ENCODE data around the gene TRIM40. TPM values are rescaled to one million over a fixed set of nuclear protein-coding genes. Genes with fewer than 3 reads are reported as not detected.
"Not testable (repeated sequence)": the region's sequence is repeated elsewhere in the genome, so short reads cannot be mapped to it uniquely, and the experiment has no call there.

TRIM40 gene
- total RNA-seq, 1 experiment from 2014 or later = not detected

- in situ Hi-C loops (cut with HindIII; ENCODE audit: low sequenced_read_pairs) = no loop called here
- no peak for DNase-seq (ENCODE audit: low spot score)
Observed at GRCh38 chr6:30112402-30112994, 23.4 kb upstream of the TRIM40 start.

DNA sequence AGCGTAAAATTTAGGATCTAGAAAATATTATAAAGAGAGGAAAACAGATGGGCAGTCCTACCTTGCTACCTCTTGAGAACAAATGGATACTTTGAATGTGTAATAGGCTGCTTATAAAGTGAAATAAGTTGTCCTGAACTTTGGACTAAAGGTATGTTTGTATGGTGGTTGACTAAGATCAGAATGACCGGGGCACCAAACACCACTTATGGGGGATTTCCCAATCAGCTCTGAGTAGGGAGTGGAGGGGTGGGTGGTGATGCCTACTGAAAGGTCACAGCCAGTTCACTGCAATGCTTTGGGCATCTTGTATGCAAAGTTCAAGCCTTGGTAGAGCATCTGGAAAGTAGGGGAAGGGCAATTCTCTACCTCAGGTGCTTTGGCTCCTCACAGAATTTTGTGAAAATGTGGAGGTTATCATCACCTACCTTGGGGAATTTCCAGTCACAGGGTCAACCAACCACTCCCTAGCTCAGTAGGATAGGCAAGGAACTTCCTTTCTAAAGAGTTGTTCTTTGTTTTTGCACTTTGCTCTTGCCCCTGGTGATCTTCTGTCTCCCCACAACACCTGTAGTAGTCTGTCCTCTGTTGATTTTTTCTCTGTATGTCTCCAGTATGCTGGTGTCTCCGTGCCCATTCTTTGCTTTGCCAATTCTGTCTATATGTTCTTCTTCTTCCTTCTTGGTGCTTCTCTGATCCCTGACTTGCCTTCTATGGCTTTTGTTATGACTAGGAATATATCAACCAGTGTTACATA is 22.8 kb upstream of the TRIM40 start, which contains the start of gene TRIM31:
TSS of gene TRIM31 (minus strand) at position 88 of the 757 bp plus-strand sequence. CDS start 285 bp downstream, outside the sequence.
- DNase-seq (ENCODE audit: low spot score) = no peak
- in situ Hi-C loops (cut with HindIII; ENCODE audit: low sequenced_read_pairs) = no loop called here

- in situ Hi-C loops (cut with HindIII; ENCODE audit: low sequenced_read_pairs) = no loop called here
Observed at GRCh38 chr6:30113841-30114240, 22.1 kb upstream of the TRIM40 start.

GRCh38 chr6:30116724-30117123 is 19.2 kb upstream of the TRIM40 start:
- in situ Hi-C loops (cut with HindIII; ENCODE audit: low sequenced_read_pairs) = no loop called here
- DNase-seq (ENCODE audit: low spot score) = no peak

More at GRCh38 chr6:30113841-30114240, 22.1 kb upstream of the TRIM40 start:
- DNase-seq (ENCODE audit: low spot score) = no peak

DNA sequence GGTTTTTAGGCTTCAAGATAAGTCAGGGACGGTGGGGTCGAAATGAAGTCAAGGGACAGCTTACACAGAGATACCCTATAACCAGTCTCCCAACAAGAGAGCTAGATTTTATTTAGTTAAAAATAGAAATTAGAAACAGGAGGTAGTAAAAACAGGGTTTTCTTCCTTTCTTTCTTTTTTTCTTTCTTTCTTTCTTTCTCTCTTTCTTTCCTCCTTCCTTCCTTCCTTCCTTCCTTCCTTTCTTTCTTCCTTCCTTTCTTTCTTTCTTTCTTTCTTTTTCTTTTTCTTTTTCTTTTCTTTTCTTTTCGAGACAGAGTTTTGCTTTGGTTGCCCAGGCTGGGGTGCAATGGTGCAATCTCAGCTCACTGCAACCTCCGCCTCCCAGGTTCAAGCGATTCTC is 17.2 kb upstream of the TRIM40 start:
- in situ Hi-C loops (cut with HindIII; ENCODE audit: low sequenced_read_pairs); DNase-seq (ENCODE audit: low spot score): not testable (repeated sequence)

DNA sequence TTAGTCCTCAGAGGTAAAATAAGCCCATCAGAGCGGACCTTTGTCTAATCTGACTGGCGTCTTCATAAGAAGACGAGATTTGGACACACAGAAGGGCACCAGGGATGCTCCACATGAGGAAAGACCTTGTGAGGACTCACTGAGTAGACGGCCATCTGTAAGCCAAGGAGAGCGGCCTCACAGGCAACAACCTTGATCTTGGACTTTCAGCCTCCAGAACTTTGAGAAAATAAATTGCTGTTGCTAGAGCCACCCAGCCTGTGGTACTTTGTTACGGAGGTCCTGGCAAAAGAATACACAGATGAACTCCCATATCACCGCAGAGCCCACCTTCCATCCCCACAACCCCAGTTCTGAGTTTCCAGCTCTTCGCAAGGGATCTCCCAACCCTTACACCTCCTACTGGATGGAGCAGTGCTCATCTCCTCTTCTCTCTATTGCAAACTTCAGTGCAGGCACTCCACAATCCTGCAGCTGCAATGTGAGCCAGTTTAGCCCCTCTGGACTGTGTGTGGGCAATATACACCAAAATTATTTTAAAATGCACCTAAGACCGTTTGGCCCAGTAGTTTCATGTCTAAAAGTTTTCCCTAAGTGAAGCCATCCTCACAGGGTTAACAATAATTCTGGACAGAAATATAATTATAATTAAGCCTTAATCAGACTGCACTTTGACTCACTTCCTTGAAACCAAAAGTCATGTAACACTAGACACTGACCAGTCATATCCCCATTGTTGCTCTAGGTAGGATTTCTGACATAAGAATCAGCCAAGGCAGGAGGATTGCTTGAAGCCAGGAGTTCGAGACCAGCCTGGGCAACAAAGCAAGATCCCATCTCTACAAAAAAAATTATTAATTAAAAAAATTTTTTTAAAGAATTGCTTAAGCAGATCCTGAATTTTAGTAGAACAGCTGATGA is 14.2 kb upstream of the TRIM40 start:
- in situ Hi-C loops (cut with HindIII; ENCODE audit: low sequenced_read_pairs) = no loop called here
- no peak for DNase-seq (ENCODE audit: low spot score)

- DNase-seq (ENCODE audit: low spot score) = no peak
Observed at GRCh38 chr6:30122515-30122914, 13.4 kb upstream of the TRIM40 start.

DNA sequence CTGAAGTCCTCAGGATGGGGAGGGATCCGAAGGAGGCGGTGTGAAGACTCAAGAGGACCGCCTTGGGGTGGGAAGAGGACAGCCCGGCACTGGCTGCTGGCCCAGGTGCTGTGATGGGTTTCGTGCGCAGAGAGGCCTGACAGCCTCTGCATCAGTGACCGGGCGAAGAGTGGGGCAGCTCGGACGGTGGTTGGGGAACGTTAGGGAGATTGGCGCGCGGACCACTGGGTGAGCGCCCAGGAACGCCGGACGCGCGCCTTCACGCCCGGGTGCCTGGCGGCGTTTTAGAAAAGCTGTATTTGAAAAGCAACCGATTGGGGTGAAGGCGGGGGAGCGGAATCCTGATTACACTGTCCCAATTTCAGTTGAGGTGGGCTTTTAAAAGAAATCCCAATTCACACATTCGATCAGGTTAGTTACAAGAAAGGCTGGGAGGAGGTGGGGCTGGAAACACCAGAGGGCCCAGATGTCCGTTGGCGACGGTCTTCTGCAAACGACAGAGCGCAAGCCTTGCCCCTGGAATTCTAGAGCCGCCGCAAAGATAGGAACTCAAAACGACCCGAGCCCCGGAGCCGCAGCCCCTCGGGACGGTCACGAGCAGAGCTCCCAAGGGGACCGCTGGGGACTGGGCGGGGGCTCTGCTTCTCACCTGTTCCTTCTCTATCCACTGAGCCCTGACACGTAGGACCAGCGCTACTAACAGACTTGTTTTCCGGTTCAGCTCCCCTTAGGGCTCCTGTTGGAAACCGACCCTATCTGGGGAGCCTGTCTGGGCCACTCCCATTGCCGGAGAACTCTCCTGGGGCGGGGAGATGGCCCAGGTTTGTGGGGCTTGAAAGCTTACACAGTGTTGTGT is 8.5 kb upstream of the TRIM40 start:
- in situ Hi-C loops (cut with HindIII; ENCODE audit: low sequenced_read_pairs) = no loop called here
- DNase-seq (ENCODE audit: low spot score) = peak; percentile 34

More at GRCh38 chr6:30122515-30122914, 13.4 kb upstream of the TRIM40 start:
- in situ Hi-C loops (cut with HindIII; ENCODE audit: low sequenced_read_pairs) = no loop called here

DNA sequence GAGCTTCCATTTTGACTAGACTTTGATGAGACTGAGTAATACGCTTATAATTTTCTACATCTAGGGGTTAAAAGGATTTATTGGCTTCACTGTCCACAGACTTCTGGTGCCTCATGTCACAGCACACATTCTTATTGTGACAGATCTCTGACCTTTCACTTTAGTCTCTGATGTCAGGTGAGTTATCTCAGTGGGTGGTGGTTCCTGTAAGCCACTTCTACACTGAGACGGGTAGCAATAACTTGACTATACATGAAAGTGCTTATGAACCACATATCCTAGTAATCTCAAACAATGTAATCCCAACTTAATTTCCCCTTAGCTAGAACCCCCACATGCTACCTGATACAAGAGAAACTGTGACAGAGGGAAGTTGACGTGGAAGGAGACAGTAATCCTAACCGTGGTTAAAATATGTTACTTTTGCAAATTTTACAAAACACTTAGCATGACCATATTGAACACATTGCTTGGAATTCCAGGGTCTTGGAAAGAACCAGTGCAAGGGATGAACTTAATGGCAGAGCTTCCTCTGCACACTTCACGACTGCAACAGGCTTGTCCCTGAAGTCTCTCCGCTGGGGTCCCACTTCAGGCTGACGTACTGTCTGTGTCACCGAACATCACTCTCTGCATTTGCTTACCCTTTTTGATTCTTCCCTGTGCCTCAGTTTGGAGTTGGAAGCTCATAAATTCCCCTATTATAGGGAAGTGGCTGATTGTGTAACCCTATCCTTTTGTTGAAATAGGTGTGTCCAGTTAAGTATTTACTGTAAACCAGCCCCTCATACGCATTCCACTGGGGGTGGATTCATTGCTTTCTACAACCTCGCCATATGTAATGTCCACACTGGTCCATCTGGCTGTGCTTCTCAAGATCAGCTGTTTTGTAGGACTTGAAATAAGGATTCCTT is 6.4 kb upstream of the TRIM40 start:
- DNase-seq (ENCODE audit: low spot score) = no peak
- in situ Hi-C loops (cut with HindIII; ENCODE audit: low sequenced_read_pairs) = no loop called here

- no peak for DNase-seq (ENCODE audit: low spot score)
- in situ Hi-C loops (cut with HindIII; ENCODE audit: low sequenced_read_pairs) = no loop called here
Observed at GRCh38 chr6:30130179-30130679, 5.7 kb upstream of the TRIM40 start.

GRCh38 chr6:30130887-30131862 is 4.8 kb upstream of the TRIM40 start:
- in situ Hi-C loops (cut with HindIII; ENCODE audit: low sequenced_read_pairs) = no loop called here
- DNase-seq (ENCODE audit: low spot score) = peak; percentile 89

DNA sequence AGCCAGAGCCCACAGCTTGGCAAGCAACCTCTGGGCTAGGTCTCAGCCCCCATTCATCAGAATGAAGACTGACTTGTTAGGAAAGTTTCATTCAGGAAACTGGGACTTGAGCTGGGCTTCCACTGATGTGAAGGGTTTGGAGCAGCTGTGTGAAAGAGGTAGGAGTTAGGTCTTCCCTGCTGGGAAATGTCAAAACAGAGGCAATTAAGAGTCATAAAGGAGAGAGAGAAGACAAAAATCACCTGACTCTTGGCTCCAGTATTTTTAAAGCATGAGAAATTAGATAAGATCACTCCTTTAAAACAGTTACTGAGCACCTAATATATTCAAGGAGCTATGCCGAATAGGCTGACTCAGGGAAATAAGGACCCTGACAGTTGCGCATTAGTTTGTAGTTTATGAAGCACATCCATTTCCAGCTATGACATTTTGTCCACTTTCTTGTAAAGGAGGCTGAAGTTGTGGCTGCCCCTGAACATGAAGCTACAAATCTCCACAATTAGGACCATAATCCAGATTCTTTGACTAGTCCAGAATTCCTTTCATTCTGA is 3.9 kb upstream of the TRIM40 start:
- in situ Hi-C loops (cut with HindIII; ENCODE audit: low sequenced_read_pairs) = no loop called here
- no peak for DNase-seq (ENCODE audit: low spot score)

- in situ Hi-C loops (cut with HindIII; ENCODE audit: low sequenced_read_pairs) = no loop called here
- no peak for DNase-seq (ENCODE audit: low spot score)
Observed at GRCh38 chr6:30135147-30135546, 793 bp upstream of the TRIM40 start.

GRCh38 chr6:30136570-30137286 is 788 bp downstream of the TRIM40 start:
- in situ Hi-C loops (cut with HindIII; ENCODE audit: low sequenced_read_pairs) = no loop called here
- DNase-seq (ENCODE audit: low spot score) = no peak

DNA sequence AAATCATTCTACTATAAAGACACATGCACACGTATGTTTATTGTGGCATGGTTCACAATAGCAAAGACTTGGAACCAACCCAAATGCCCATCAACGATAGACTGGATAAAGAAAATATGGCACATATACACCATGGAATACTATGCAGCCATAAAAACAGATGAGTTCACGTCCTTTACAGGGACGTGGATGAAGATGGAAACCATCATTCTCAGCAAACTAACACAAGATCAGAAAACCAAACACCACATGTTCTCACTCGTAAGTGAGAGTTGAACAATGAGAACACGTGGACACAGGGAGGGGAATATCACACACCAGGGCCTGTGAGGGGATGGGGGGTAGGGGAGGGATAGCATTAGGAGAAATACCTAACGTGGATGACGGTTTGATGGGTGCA is 4.3 kb downstream of the TRIM40 start:
- in situ Hi-C loops (cut with HindIII; ENCODE audit: low sequenced_read_pairs) = not testable (repeated sequence)

DNA sequence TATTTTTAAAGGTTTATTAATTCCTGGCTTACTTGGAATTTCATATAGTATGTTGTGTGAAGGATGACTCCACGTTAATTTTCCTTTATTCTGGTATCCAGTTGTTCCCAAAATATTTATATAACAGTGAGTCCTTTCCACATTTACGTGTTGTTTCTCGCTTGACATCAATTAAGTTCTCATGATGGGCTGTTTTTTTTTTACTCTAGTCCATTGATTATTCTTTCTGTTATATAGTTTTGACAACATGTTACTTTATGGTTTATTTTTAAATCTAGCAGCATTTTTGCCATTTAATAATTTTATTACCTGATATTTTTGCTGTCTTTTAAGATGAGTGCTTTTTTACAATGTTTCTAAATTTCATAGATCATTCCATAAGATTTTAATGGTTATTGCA is 6.7 kb downstream of the TRIM40 start:
- in situ Hi-C loops (cut with HindIII; ENCODE audit: low sequenced_read_pairs) = no loop called here
- DNase-seq (ENCODE audit: low spot score) = no peak

More for the DNA sequence above, 4.3 kb downstream of the TRIM40 start:
- not testable (repeated sequence) for DNase-seq (ENCODE audit: low spot score)

Measured in G401 (cell line).